ENCODE measurements around the gene NAGA. TPM values are rescaled to one million over a fixed set of nuclear protein-coding genes. Genes with fewer than 3 reads are reported as not detected.

NAGA gene
- polyA plus RNA-seq, 2 of the 4 experiments (the other 2 are of a cell fraction), result 6.6 to 8.9 TPM

GRCh38 chr22:42066126-42066761 lies 4.4 kb downstream of the NAGA start:
- Histone ChIP-seq H3K4me3 (no peak overlapping the region), H3K4me2 (no peak overlapping the region), H3K4me1 (peaks cover 6% of the 10 kb centered on the region; the same call in 1 of the 3 replicates), H3K27ac (no peak overlapping the region), H3K9me3 (no peaks in the 10 kb centered on the region)
- ChIA-PET POLR2A (no interaction called here), CTCF (interaction anchor here (0.6 kb wide), 1 partner anchor 15 kb away, joined by 4 read pairs; no protein-coding TSS in a partner anchor)
- DNase-seq (ENCODE audit: low read depth in 1 of 2, low spot score in 1 of 2) (no peak), FAIRE-seq (no peak), ATAC-seq (no peak)
- TF ChIP-seq HOXB13 (CRISPR knock-in tag; IDR thresholded peaks at IDR 0.05; ENCODE audit: low read depth) (no peak), TFCP2L1 (CRISPR knock-in tag; IDR thresholded peaks at IDR 0.05) (no peak), ZNF302 (CRISPR knock-in tag; IDR thresholded peaks at IDR 0.05) (no peak), ZC3H11A (IDR thresholded peaks at IDR 0.05) (no peak), SREBF2 (IDR thresholded peaks at IDR 0.05) (no peak), POLR2A (IDR thresholded peaks at IDR 0.05; ENCODE audit: low read length) (no peak), CHD4 (IDR thresholded peaks at IDR 0.05; ENCODE audit: borderline replicate concordance) (no peak), RFX5 (IDR thresholded peaks at IDR 0.05) (no peak), RNF2 (IDR thresholded peaks at IDR 0.05; ENCODE audit: borderline replicate concordance, low read depth) (no peak), RCOR1 (IDR thresholded peaks at IDR 0.05; ENCODE audit: low read depth, low read length) (no peak), RAD21 (conservative IDR thresholded peaks at IDR 0.05 in 1 of 2, IDR thresholded peaks at IDR 0.05 in 1 of 2) (no peak), ATOH8 (CRISPR knock-in tag; IDR thresholded peaks at IDR 0.05; ENCODE audit: low read depth) (no peak), KDM1A (IDR thresholded peaks at IDR 0.05; ENCODE audit: low read depth) (no peak)
- WGBS (ENCODE audit: missing lambda C conversion rate), result 97% methylated on average over 3 of the region's 7 CpGs

GRCh38 chr22:42065438-42066125 lies 5.0 kb downstream of the NAGA start:
- ATAC-seq, result no peak
- peaks cover 6% of the 10 kb centered on the region; the same call in 1 of the 3 replicates for H3K4me1 ChIP-seq
- no peak for DNase-seq (ENCODE audit: low read depth in 1 of 2, low spot score in 1 of 2)
- TF ChIP-seq KDM1A (IDR thresholded peaks at IDR 0.05; ENCODE audit: low read depth) (no peak), RAD21 (conservative IDR thresholded peaks at IDR 0.05 in 1 of 2, IDR thresholded peaks at IDR 0.05 in 1 of 2) (no peak), GATA3 (IDR thresholded peaks at IDR 0.05; ENCODE audit: borderline replicate concordance) (no peak), EHF (CRISPR knock-in tag; IDR thresholded peaks at IDR 0.05) (no peak), HES2 (IDR thresholded peaks at IDR 0.05) (no peak), BCL3 (IDR thresholded peaks at IDR 0.05) (no peak), HOXB13 (CRISPR knock-in tag; IDR thresholded peaks at IDR 0.05; ENCODE audit: low read depth) (no peak), HMGXB4 (CRISPR knock-in tag; IDR thresholded peaks at IDR 0.05; ENCODE audit: borderline replicate concordance) (no peak), FOSL2 (IDR thresholded peaks at IDR 0.05) (no peak), FOSL2 (CRISPR knock-in tag; IDR thresholded peaks at IDR 0.05) (no peak), BHLHE40 (IDR thresholded peaks at IDR 0.05; ENCODE audit: low read depth, low read length) (no peak), CBX8 (IDR thresholded peaks at IDR 0.05) (no peak), EHMT2 (IDR thresholded peaks at IDR 0.05; ENCODE audit: low read depth) (no peak), ELK1 (IDR thresholded peaks at IDR 0.05; ENCODE audit: low read depth, low read length) (no peak), CHD2 (IDR thresholded peaks at IDR 0.05; ENCODE audit: low read length, partially characterized antibody) (no peak), RARB (CRISPR knock-in tag; IDR thresholded peaks at IDR 0.05) (no peak), POLR2AphosphoS2 (conservative IDR thresholded peaks at IDR 0.05; ENCODE audit: low read length) (no peak), MYC (IDR thresholded peaks at IDR 0.05; ENCODE audit: borderline replicate concordance, low read length) (no peak), HOXA7 (CRISPR knock-in tag; IDR thresholded peaks at IDR 0.05) (no peak)
- no peak overlapping the region for H3K4me3 ChIP-seq
- no peaks in the 10 kb centered on the region for H3K9me3 ChIP-seq
- WGBS (ENCODE audit: missing lambda C conversion rate), result 82% methylated on average over 13 of the region's 13 CpGs
- no peak overlapping the region for H3K4me2 ChIP-seq
- no peak overlapping the region for H3K27ac ChIP-seq
- ChIA-PET POLR2A (interaction anchor here (0.7 kb wide), 1 partner anchor 14 kb away, joined by 3 read pairs; the partner anchor contains the start of gene SMDT1), CTCF (interaction anchor here (0.6 kb wide), 1 partner anchor 15 kb away, joined by 4 read pairs; no protein-coding TSS in a partner anchor)
- no peak for FAIRE-seq

Data from A549 (cell line).